ENCODE data around the gene CYSTM1.

CYSTM1 gene

DNA sequence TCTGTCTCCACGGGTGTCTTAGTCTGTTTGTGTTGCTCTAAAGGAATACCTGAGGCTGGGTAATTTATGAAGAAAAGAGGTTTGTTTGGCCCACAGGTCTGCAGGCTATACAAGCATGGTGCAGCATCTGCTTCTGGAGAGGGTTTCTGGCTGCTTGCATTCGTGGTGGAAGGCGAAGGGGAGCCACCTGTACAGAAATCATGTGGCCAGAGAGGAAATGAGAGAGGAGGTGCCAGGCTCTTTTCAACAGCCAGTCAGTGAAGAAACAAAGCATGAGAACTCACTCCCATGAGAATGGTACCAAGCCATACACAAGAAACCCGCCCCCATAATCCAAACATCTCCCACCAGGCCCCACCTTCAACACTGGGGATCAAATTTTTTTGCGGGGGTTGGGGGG is 74.5 kb downstream of the CYSTM1 start:
- DNase-seq (ENCODE audit: extremely low spot score), result no peak
- TF ChIP-seq L3MBTL2 (conservative IDR thresholded peaks at IDR 0.05), result no peak
- no peak for TF ChIP-seq FOXA1 (IDR thresholded peaks at IDR 0.05)
- no peak for TF ChIP-seq NFRKB (IDR thresholded peaks at IDR 0.05)
- TF ChIP-seq BHLHE40 (IDR thresholded peaks at IDR 0.05; ENCODE audit: borderline replicate concordance), result no peak
- no peak for TF ChIP-seq LEF1 (IDR thresholded peaks at IDR 0.05; ENCODE audit: borderline replicate concordance)
- no peak for TF ChIP-seq HDGF (IDR thresholded peaks at IDR 0.05; ENCODE audit: borderline replicate concordance)
- no peak for TF ChIP-seq FOXM1 (IDR thresholded peaks at IDR 0.05; ENCODE audit: borderline replicate concordance)
- no peak for TF ChIP-seq FOXK2 (IDR thresholded peaks at IDR 0.05)
- TF ChIP-seq TARDBP (IDR thresholded peaks at IDR 0.05), result no peak
- ChIA-PET POLR2A (no interaction called here), CTCF (interaction anchor here (2.9 kb wide), 1 partner anchor 102 kb away, joined by 9 read pairs; no protein-coding TSS in a partner anchor)

- no peak for TF ChIP-seq CTBP1 (IDR thresholded peaks at IDR 0.05; ENCODE audit: borderline replicate concordance)
- no peak for TF ChIP-seq HDGF (IDR thresholded peaks at IDR 0.05; ENCODE audit: borderline replicate concordance)
- no peak for TF ChIP-seq LEF1 (IDR thresholded peaks at IDR 0.05; ENCODE audit: borderline replicate concordance)
- no peak for TF ChIP-seq SUZ12 (IDR thresholded peaks at IDR 0.05)
- TF ChIP-seq ARNT (IDR thresholded peaks at IDR 0.05), result no peak
- TF ChIP-seq SP1 (IDR thresholded peaks at IDR 0.05), result no peak
- TF ChIP-seq ELF4 (IDR thresholded peaks at IDR 0.05), result no peak
- no peak for TF ChIP-seq L3MBTL2 (conservative IDR thresholded peaks at IDR 0.05)
- no peak for TF ChIP-seq ZNF384 (IDR thresholded peaks at IDR 0.05)
- no peak for TF ChIP-seq FOXM1 (IDR thresholded peaks at IDR 0.05; ENCODE audit: borderline replicate concordance)
- POLR2A ChIA-PET, result no interaction called here
- CTCF ChIA-PET, result interaction anchor here (0.6 to 2.9 kb wide), 4 partner anchors 65 to 279 kb away, joined by 3 to 9 read pairs (median 8); partner anchors contain the start of gene HBEGF
- DNase-seq (ENCODE audit: extremely low spot score), result no peak
Measured at GRCh38 chr5:140250386-140250785, 75.4 kb downstream of the CYSTM1 start.

DNA sequence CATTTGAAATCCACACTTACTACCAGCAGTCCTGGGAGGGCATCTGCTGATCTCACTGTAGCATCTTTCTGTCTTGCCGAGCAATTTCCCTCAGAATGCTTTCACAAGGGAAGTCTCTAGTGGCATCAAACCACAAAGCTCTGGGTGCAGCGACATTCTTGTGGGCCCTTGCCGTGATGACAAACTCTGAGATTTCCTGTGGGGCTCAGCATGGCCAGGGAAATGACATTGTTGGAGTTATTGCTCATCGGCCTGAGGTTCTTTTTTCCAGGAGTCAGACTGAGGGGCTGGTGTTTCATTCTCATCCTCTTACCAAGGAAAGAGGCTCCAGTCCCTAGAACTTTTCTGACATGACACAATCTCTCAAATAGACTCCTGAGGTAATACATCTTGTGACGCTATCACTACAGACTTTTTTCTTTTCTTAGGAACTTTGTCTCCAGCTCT is 76.6 kb downstream of the CYSTM1 start:
- no peak for DNase-seq (ENCODE audit: extremely low spot score)
- POLR2A ChIA-PET, result interaction anchor here (1.6 kb wide), 1 partner anchor 95 kb away, joined by 6 read pairs; the partner anchor contains the start of gene HBEGF

DNA sequence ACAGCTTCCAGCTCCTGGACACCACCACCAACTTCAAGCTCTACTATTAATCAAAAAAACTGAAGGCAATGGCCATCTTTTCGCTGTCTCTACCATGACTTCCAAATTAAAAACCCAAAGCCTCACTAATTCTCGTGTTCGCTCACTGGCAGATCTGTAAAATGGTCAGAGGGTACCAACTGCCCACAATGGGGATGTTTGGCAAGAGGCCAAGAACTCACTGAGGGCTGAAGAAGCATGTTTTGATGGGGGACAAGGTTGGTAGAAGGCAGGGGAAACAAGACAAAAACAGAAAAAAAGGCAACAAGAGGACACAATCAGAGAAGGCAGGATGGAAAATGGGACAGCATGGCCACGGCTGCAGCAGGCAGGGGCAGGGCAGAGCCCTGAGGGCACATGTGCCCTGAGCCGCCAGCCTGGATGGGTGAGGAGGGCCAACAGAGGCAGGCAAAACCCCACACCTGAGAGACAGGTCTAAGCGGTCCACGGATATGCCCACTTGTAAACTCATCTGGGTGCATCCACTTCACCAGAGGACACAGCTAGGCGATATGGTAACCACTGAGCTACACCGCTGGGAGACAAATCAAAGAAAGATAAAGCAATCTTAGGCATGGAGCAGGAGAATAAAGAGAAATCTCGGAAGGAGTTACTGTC is 77.6 kb downstream of the CYSTM1 start:
- TF ChIP-seq PKNOX1 (IDR thresholded peaks at IDR 0.05) (no peak), ELF4 (IDR thresholded peaks at IDR 0.05) (no peak), HDGF (IDR thresholded peaks at IDR 0.05; ENCODE audit: borderline replicate concordance) (no peak), TARDBP (IDR thresholded peaks at IDR 0.05) (no peak), ARNT (IDR thresholded peaks at IDR 0.05) (no peak), FOXM1 (IDR thresholded peaks at IDR 0.05; ENCODE audit: borderline replicate concordance) (no peak), L3MBTL2 (conservative IDR thresholded peaks at IDR 0.05) (no peak), FOXA1 (IDR thresholded peaks at IDR 0.05) (no peak), SUZ12 (IDR thresholded peaks at IDR 0.05) (no peak), ZNF384 (IDR thresholded peaks at IDR 0.05) (no peak), LEF1 (IDR thresholded peaks at IDR 0.05; ENCODE audit: borderline replicate concordance) (no peak), FOXK2 (IDR thresholded peaks at IDR 0.05) (no peak), NFRKB (IDR thresholded peaks at IDR 0.05) (no peak)
- DNase-seq (ENCODE audit: extremely low spot score), result no peak
- POLR2A ChIA-PET, result interaction anchor here (0.6 to 1.6 kb wide), 3 partner anchors 8 to 94 kb away, joined by 3 to 6 read pairs (median 4); partner anchors contain the start of gene HBEGF
- CTCF ChIA-PET, result interaction anchor here (1.2 to 2.9 kb wide), 6 partner anchors 8 to 107 kb away, joined by 3 to 12 read pairs (median 7); no protein-coding TSS in a partner anchor

More for the DNA sequence above, 76.6 kb downstream of the CYSTM1 start:
- CTCF ChIA-PET, result interaction anchor here (1.3 to 2.9 kb wide), 5 partner anchors 10 to 100 kb away, joined by 4 to 11 read pairs (median 8); partner anchors contain the start of gene HBEGF
- TF ChIP-seq CTBP1 (IDR thresholded peaks at IDR 0.05; ENCODE audit: borderline replicate concordance), result no peak
- no peak for TF ChIP-seq ARNT (IDR thresholded peaks at IDR 0.05)
- no peak for TF ChIP-seq BHLHE40 (IDR thresholded peaks at IDR 0.05; ENCODE audit: borderline replicate concordance)
- TF ChIP-seq SP1 (IDR thresholded peaks at IDR 0.05), result no peak
- no peak for TF ChIP-seq FOXA1 (IDR thresholded peaks at IDR 0.05)
- no peak for TF ChIP-seq FOXK2 (IDR thresholded peaks at IDR 0.05)
- TF ChIP-seq HDGF (IDR thresholded peaks at IDR 0.05; ENCODE audit: borderline replicate concordance), result no peak
- TF ChIP-seq TARDBP (IDR thresholded peaks at IDR 0.05), result no peak
- TF ChIP-seq FOXM1 (IDR thresholded peaks at IDR 0.05; ENCODE audit: borderline replicate concordance), result no peak
- no peak for TF ChIP-seq L3MBTL2 (conservative IDR thresholded peaks at IDR 0.05)
- no peak for TF ChIP-seq NFRKB (IDR thresholded peaks at IDR 0.05)
- no peak for TF ChIP-seq LEF1 (IDR thresholded peaks at IDR 0.05; ENCODE audit: borderline replicate concordance)
- no peak for TF ChIP-seq ELF4 (IDR thresholded peaks at IDR 0.05)
- no peak for TF ChIP-seq PKNOX1 (IDR thresholded peaks at IDR 0.05)
- TF ChIP-seq ZNF384 (IDR thresholded peaks at IDR 0.05), result no peak
- TF ChIP-seq SUZ12 (IDR thresholded peaks at IDR 0.05), result no peak

- no peak for TF ChIP-seq CTBP1 (IDR thresholded peaks at IDR 0.05; ENCODE audit: borderline replicate concordance)
- TF ChIP-seq SUZ12 (IDR thresholded peaks at IDR 0.05), result no peak
- no peak for TF ChIP-seq BHLHE40 (IDR thresholded peaks at IDR 0.05; ENCODE audit: borderline replicate concordance)
- no peak for TF ChIP-seq FOXM1 (IDR thresholded peaks at IDR 0.05; ENCODE audit: borderline replicate concordance)
- TF ChIP-seq ELF4 (IDR thresholded peaks at IDR 0.05), result no peak
- TF ChIP-seq ZNF384 (IDR thresholded peaks at IDR 0.05), result no peak
- TF ChIP-seq TARDBP (IDR thresholded peaks at IDR 0.05), result no peak
- TF ChIP-seq NFRKB (IDR thresholded peaks at IDR 0.05), result no peak
- no peak for TF ChIP-seq SP1 (IDR thresholded peaks at IDR 0.05)
- no peak for TF ChIP-seq LEF1 (IDR thresholded peaks at IDR 0.05; ENCODE audit: borderline replicate concordance)
- TF ChIP-seq HDGF (IDR thresholded peaks at IDR 0.05; ENCODE audit: borderline replicate concordance), result no peak
- no peak for TF ChIP-seq FOXA1 (IDR thresholded peaks at IDR 0.05)
- TF ChIP-seq PKNOX1 (IDR thresholded peaks at IDR 0.05), result no peak
- no peak for TF ChIP-seq FOXK2 (IDR thresholded peaks at IDR 0.05)
- TF ChIP-seq ARNT (IDR thresholded peaks at IDR 0.05), result no peak
- TF ChIP-seq L3MBTL2 (conservative IDR thresholded peaks at IDR 0.05), result no peak
- DNase-seq (ENCODE audit: extremely low spot score), result no peak
- ChIA-PET POLR2A (no interaction called here), CTCF (interaction anchor here (0.8 to 2.5 kb wide), 6 partner anchors 10 to 108 kb away, joined by 3 to 12 read pairs (median 4); no protein-coding TSS in a partner anchor)
Measured at GRCh38 chr5:140253985-140254384, 79.0 kb downstream of the CYSTM1 start.

Measured in HEK293T (cell line).